Hair follicular keratinocyte (primary cell): ENCODE results near the gene GABRA5. TPM values are rescaled to one million over a fixed set of nuclear protein-coding genes. Genes with fewer than 3 reads are reported as not detected.

Experiments
- total RNA-seq: library from RNA; depleted of rRNA; stranded (reverse); fragments of >200 nt; gene quantifications from 2 replicates; pipeline ENCODE4 v1.2.3, GENCODE V29; 2015

GABRA5 gene
- total RNA-seq: not detected in 2 replicates

DNA sequence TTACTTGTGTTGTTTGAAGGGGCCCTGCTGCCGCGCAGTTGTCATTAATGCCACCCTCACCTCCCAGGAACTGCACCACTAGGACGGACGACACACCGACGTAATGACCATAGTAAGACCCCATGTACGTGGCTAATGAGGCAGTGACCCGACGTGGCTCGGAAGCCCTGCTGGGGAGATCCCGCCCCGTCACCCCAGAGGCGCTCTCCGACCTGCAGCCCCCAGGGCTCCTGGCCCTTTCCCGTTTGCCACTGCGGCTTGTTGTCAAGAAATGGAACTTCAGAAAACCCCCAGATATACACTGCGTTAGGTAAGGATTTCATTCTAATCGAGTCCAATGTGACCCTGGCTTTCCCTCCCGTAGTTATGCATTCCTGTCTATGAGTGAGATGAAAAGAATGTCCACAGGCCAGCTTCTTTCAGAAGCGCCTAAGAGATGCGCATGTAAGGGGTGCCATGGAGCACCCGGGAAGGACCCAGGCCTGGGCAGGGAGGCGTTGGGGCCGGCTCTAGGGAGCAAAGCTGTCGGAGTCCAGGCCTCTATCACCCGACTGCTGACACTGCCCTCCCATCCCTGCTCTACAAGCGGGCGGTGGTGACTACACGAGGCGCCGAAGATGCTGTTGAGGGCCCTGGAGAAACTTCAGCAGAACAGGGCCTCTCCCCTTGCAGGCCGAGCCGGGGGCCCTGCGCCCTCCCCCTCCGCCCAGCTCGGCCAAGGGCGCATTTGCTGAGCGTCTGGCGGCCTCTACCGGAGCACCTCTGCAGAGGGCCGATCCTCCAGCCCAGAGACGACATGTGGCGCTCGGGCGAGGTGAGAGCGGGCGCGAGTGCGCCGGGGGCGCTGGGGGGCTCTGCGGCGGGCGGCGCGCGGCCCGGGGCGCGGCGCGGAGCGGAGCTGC, at the start of gene GABRA5:
TSS of gene GABRA5 (plus strand) at position 765 of the 902 bp plus-strand sequence. CDS start 2,187 bp downstream, outside the sequence.

DNA sequence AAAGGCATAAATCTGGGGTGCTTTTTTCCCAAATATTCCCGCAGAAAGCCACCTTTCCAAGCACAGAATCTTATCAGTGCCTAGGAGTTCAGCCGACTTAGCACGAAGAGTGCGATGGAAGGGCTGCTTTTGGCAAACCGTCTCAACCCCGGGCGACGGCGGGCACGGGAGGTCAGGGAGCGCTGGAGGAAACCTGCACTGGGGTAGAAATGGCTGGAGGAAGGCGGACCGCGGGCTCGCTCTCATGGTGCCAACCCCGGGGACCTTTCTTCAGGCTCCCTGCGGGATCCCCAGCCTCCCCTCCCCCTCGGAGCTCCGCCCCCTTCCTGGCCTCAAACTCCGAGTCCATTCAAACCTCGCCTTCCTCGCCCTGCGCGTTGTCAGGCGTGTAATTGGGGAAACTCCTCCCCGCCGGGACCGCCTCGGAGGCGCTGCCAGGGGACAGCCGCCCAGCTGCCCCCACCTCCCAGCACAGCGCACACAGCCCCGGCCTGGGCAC, 103.9 kb downstream of the GABRA5 start, which contains the start of gene GABRG3:
TSS of gene GABRG3 (plus strand) at position 470 of the 499 bp plus-strand sequence.

Other genes with a start within 250 kb of the GABRA5 start
- gene GABRB3, start 94.0 kb upstream of the GABRA5 start, total RNA-seq: 1.1 and 1.8 TPM in 2 replicates
- gene GABRG3, start 104.1 kb downstream of the GABRA5 start, total RNA-seq: not detected in 2 replicates